Kidney capillary endothelial cell (primary cell): ENCODE results near the gene SMTNL1.

Experiments
- DNase-seq: peaks from one replicate; pipeline ENCODE4 v3.0.0-alpha.2; 2018; ENCODE audit warnings: low spot score

Gene SMTNL1

GRCh38 chr11:57536947-57537619, at the start of gene SMTNL1:
TSS of gene SMTNL1 (plus strand) at chr11:57537595. CDS start at chr11:57542643, 5,048 bp downstream.
- no peak for DNase-seq

DNA sequence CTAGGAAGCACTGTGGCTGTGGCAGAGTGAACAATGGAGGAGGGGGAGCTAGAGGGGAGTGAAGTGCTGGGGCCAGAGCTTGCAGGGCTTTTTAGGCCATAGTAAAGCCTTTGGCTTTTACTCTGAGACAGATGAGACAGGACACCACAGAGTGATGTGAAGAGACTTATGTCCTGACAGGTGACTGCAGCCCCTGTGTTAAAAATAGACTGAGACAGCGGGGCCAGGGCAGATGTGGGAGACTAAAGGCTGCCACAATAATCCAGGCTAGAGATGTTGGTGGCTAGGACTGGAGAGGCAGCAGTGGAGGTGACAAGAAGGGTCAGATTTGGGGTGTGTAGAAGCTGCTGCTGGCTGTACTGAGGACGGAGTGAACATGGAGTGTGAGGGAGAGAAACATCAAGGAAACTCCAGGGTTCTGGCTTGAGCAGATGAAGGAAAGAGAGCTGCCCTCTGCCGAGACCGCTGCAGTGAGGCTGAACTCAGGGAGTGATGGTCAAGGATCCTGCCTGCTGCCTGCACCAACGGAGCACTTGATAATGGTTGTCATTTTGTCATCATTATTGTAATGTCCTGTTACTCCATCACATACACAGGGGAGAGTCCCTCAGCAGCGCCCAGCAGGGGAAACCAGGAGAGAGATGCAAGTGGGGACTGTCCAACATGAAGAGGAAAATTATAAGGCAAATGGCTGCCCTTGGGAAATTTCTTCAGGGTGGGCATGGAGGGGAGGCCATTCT, 49.3 kb upstream of the SMTNL1 start:
- no peak for DNase-seq

- no peak for DNase-seq
Observed at GRCh38 chr11:57490456-57491248, 46.7 kb upstream of the SMTNL1 start.

- no peak for DNase-seq
Observed at GRCh38 chr11:57491371-57492061, 45.9 kb upstream of the SMTNL1 start.

DNA sequence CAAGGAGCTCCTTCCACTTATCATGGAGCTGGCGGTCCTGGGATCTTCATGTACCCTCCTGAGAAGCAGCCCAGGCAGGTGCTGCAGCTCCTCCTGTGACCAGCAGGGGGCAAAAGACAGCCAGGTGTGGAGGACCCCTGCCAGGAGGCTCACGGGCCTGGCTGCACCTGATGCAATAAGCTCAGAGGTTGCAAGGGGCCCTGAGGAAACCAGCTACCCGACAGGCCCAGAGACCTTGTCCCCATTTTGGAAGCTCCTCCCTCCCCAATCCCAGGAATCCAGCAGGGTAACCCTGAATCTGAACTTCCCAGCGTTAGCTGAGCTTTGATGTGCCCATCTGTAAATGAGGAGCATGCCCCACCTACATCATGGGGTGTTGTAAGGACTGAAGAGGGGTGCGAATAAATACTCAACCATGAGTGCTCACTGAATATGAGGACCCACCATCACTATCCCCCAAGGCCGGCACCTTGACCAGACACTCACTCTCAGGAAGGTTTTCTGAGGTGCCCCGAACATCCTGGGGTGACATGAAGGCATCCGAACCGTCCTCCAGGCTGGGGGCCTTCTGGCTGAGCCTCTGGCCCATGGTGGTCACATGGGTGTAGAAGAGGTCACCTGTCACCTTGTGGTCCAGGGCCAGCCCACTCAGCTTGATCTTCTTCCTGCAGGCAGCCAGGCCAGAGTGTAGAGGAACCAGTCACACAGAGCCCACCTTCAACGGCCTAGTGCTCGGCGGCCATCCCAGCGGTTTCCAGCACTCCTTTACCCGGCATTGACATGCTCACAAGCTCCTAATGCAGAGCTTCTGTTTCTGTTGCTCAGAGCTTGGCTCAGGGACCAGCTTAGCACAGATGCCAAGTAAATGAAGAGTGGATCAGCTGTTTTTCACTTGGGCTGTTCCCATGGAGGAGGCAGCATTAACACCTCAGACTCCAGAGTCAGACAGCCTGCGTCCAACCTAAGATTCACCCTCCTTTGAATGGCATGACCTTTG, 43.6 kb upstream of the SMTNL1 start:
- no peak for DNase-seq

DNA sequence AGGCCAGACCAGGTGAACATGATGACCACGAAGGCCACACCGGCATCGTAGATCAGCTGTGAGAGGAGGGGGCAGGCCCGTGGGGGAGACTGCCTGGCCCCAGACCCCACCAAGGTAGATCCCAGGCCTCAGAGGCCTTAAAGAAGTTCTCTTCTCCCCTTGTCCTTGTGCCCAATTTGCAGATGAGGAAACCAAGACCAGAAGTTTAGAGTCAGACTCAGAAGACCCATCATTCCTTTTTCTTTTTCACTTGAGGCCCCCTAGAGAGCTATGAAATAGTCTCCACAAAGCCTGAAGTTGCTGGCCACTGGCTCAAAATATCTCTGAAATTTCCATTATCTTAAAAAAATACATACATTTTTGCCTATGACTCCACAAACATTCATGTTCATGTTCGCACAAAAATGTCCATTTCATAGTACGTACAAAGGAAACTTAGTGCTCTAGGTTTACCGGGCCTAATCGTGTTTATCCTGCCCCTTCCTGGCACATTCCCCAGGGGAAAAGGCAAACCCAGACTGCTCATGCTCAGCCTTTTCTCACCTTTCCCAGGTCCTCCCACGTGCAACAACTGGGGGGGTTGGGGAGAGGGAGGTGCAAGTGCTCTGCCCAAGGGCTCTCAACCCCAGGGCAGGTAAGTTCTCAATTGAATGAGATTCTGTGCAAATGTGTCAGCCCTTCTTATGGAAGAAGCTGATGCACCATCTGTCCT, 41.1 kb upstream of the SMTNL1 start:
- DNase-seq, result no peak

GRCh38 chr11:57497303-57498247, 39.8 kb upstream of the SMTNL1 start:
- DNase-seq, result no peak

DNA sequence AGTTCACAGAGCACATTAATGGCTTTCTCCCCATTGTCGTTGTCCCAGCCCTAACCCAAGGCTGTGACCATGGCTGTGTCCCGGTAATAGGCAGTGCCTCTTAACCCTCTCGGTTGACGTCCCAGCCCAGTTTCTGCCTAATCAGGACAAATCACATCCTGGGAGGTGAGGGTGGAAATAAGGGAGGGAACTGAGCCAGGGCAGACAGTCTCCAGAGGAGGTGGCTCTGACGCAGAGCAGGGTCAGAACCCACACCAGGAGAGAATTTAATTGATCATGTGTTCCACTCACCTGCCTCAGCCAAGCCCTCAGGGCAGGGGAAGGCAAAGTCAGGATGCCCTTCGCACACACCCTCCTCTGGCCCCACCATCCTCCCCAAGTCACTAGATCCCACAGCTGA, 38.9 kb upstream of the SMTNL1 start:
- DNase-seq, result no peak

DNA sequence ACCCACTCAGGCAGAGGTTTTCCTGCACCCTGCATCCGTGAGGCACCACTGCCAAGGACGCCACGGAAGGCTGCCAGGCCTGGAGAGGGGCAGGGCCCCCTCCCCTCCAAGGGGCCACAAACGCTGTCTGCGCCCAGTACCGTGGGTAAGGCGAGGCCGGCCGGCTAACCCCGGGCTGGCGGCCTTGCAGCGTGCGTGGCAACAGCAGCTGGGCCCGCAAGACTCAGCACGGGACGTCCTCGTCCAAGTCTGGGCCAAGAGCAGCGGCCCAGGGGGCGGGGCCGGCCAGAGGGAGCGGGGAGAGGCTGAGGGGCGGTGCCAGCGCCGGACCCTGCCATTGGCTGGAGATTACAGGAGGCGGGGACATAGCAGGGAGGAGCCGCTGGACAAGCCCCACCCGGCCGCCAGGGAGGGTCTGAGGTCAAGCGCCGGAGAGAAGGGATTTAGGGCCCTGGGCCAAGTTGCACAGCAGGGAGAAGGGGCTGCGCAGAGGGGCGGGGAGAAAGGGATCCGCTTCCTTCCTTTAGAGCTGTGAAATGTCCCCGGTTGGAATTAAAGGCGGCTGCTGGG, 37.9 kb upstream of the SMTNL1 start:
- peak; percentile 83 for DNase-seq

GRCh38 chr11:57499983-57500461, 37.4 kb upstream of the SMTNL1 start:
- no peak for DNase-seq

DNA sequence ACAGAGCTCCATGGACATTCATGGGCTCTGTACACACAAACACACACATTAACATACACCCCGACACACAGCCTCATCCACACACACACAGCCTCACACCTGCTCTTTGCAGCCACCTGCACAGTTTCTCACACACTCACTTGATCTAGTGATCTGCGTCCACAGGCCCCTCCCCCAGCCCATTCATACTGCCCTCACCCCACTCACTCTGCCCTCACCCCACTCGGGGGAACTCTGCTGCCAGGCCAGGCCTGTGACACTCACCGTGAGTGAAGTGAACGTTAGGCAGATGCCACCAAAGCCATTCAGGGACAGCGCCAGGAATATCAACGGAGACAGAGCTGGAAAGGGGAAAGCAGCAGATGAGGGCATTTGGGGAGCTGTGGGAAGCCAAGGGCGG, 36.9 kb upstream of the SMTNL1 start:
- no peak for DNase-seq

DNA sequence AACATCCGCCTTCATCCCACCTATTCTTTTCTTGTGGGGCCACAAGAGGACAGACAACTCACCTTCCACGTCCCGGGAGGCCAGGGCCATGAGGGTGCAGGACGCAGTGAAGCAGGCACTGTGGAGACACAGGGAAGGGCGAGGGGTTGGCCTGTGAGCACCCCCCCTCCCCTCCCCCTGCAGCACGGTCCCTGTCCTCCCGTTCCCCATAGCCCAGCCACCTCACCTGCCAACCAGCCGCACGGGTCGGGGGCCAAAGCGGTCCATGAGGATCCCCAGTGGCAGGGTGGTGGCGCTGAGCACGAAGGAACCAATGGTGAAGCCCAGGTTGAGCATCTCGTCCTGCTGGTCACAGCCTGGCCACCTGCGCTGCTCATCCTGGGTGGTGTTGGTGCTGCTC, 36.5 kb upstream of the SMTNL1 start:
- DNase-seq, result no peak

- DNase-seq, result no peak
Observed at GRCh38 chr11:57501953-57502352, 35.4 kb upstream of the SMTNL1 start.

DNA sequence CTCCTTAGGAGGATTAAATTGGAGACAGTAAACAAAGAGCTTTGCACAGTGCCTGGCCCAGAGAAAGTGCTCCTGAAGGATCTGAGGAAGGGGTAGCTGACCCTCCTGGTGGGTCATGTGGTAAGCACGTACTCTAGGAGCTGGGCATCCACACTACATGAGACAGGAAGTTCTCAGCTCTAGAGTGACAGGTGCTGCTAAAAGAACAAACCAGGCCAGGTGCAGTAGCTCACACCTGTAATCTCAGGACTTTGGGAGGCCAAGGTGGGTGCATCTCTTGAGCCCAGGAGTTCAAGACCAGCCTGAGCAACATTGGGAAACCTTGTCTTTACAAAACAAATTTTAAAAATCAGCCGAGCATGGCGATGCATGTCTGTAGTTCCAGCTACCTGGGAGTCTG, 35.0 kb upstream of the SMTNL1 start:
- DNase-seq, result no peak

DNA sequence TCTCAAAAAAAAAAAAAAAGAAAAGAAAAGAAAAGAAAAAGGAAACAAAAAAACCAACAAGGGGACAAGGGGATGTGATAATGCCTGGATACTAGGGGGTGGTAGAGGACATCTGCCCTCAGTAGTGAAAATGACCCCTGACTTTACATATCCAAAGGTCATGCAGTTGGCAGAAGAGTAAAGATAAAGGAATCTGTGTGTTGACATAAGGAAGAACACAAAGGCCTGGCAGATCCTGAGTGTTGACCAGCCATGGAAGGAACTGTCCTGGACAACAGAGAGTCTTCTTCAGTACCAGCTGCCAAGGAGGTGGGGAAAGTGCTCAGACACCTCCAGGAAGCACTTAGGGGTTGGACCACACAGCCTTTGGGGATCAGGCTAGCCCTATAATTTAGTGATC, 34.5 kb upstream of the SMTNL1 start:
- no peak for DNase-seq

DNA sequence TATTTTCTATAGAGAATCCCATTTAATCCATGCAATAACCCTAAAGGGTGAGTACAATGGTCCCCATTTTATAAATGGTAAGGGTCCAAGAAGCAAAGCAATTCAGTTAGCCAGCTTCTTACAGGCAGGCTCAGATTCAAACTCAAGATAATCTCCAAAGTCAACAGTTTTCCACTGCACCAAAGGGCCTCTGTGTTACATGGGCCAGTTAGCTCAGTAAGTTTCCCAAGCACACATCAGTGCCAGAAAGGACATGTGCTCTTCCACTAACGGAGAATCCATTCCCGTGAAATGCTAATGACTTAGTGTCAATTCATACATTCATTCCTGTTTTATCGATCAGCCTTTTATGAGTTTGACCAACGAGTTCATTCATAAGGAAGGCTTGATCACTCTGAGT, 32.9 kb upstream of the SMTNL1 start:
- DNase-seq, result no peak

DNA sequence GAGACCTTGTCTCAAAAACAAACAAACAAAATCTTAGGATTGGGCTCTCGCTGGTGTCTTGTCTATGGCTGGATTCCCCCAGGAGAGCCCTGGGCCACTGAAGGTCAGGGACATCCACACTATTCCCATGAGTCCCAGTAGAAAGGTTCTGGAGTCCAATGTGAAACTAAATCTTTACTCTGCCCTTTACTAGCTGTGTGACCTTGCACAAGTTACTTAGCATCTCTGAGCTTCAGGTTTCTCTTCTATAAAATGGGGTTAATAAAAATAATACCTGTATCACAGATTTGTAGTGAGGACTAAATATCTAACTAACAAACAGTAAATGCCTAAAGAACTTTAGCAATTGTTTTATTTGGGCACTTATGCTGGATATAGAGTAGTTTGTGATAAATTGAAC, 30.9 kb upstream of the SMTNL1 start:
- no peak for DNase-seq

GRCh38 chr11:57508341-57509170, 28.8 kb upstream of the SMTNL1 start:
- no peak for DNase-seq
